Measurements from ENCODE around the gene CELF2.

The CELF2 gene

GRCh38 chr10:11284291-11285085, 266.8 kb downstream of the CELF2 start:
- no peaks in the 10 kb centered on the region for H3K27me3 ChIP-seq (ENCODE audit: insufficient read depth, low read length)
- H3K9ac ChIP-seq (ENCODE audit: low read depth, low read length), result no peak overlapping the region
- WGBS, result 96% methylated on average over 6 of the region's 7 CpGs
- no peak overlapping the region for H3K4me3 ChIP-seq (ENCODE audit: low read length)
- H3K27ac ChIP-seq (ENCODE audit: low read depth, low read length), result no peak overlapping the region
- H3K4me1 ChIP-seq (ENCODE audit: insufficient read depth, low read length), result no peaks in the 10 kb centered on the region
- H3K36me3 ChIP-seq (ENCODE audit: insufficient read depth, low read length), result peaks cover 5% of the 10 kb centered on the region; the same call in 1 of the 2 replicates
- H3K9me3 ChIP-seq (ENCODE audit: insufficient read depth, low read depth, low read length), result no peaks in the 10 kb centered on the region

GRCh38 chr10:11285171-11285570, 267.5 kb downstream of the CELF2 start:
- Histone ChIP-seq H3K27me3 (ENCODE audit: insufficient read depth, low read length) (no peaks in the 10 kb centered on the region), H3K4me1 (ENCODE audit: insufficient read depth, low read length) (no peaks in the 10 kb centered on the region), H3K36me3 (ENCODE audit: insufficient read depth, low read length) (peaks cover 5% of the 10 kb centered on the region; the same call in 1 of the 2 replicates), H3K9ac (ENCODE audit: low read depth, low read length) (no peak overlapping the region), H3K4me3 (ENCODE audit: low read length) (no peak overlapping the region), H3K27ac (ENCODE audit: low read depth, low read length) (no peak overlapping the region), H3K9me3 (ENCODE audit: insufficient read depth, low read depth, low read length) (no peaks in the 10 kb centered on the region)
- WGBS, result 81% methylated on average over 4 of the region's 4 CpGs

- Histone ChIP-seq H3K27me3 (ENCODE audit: insufficient read depth, low read length) (no peaks in the 10 kb centered on the region), H3K4me3 (ENCODE audit: low read length) (no peak overlapping the region), H3K27ac (ENCODE audit: low read depth, low read length) (no peak overlapping the region), H3K9me3 (ENCODE audit: insufficient read depth, low read depth, low read length) (no peaks in the 10 kb centered on the region), H3K9ac (ENCODE audit: low read depth, low read length) (no peak overlapping the region), H3K4me1 (ENCODE audit: insufficient read depth, low read length) (no peaks in the 10 kb centered on the region), H3K36me3 (ENCODE audit: insufficient read depth, low read length) (peaks cover 5% of the 10 kb centered on the region; the same call in 1 of the 2 replicates)
- 96% methylated on average over 7 of the region's 7 CpGs for WGBS
Observed at GRCh38 chr10:11286261-11286852, 268.7 kb downstream of the CELF2 start.

GRCh38 chr10:11288302-11288701, 270.6 kb downstream of the CELF2 start:
- Histone ChIP-seq H3K36me3 (ENCODE audit: insufficient read depth, low read length) (peaks cover 5% of the 10 kb centered on the region), H3K4me1 (ENCODE audit: insufficient read depth, low read length) (no peaks in the 10 kb centered on the region), H3K27me3 (ENCODE audit: insufficient read depth, low read length) (no peaks in the 10 kb centered on the region), H3K27ac (ENCODE audit: low read depth, low read length) (no peak overlapping the region), H3K9ac (ENCODE audit: low read depth, low read length) (no peak overlapping the region), H3K9me3 (ENCODE audit: insufficient read depth, low read depth, low read length) (no peaks in the 10 kb centered on the region), H3K4me3 (ENCODE audit: low read length) (no peak overlapping the region)
- WGBS, result 95% methylated on average over 13 of the region's 13 CpGs

- Histone ChIP-seq H3K4me3 (ENCODE audit: low read length) (no peak overlapping the region), H3K9me3 (ENCODE audit: insufficient read depth, low read depth, low read length) (no peaks in the 10 kb centered on the region), H3K9ac (ENCODE audit: low read depth, low read length) (no peak overlapping the region), H3K27me3 (ENCODE audit: insufficient read depth, low read length) (no peaks in the 10 kb centered on the region), H3K4me1 (ENCODE audit: insufficient read depth, low read length) (no peaks in the 10 kb centered on the region), H3K36me3 (ENCODE audit: insufficient read depth, low read length) (peaks cover 5% of the 10 kb centered on the region), H3K27ac (ENCODE audit: low read depth, low read length) (no peak overlapping the region)
- 96% methylated on average over 24 of the region's 24 CpGs for WGBS
Observed at GRCh38 chr10:11290156-11290890, 272.7 kb downstream of the CELF2 start.

- H3K27me3 ChIP-seq (ENCODE audit: insufficient read depth, low read length), result no peaks in the 10 kb centered on the region
- WGBS, result 94% methylated on average over 13 of the region's 14 CpGs
- H3K27ac ChIP-seq (ENCODE audit: low read depth, low read length), result no peak overlapping the region
- no peaks in the 10 kb centered on the region for H3K4me1 ChIP-seq (ENCODE audit: insufficient read depth, low read length)
- no peak overlapping the region for H3K9ac ChIP-seq (ENCODE audit: low read depth, low read length)
- no peak overlapping the region for H3K4me3 ChIP-seq (ENCODE audit: low read length)
- H3K36me3 ChIP-seq (ENCODE audit: insufficient read depth, low read length), result peaks cover 5% of the 10 kb centered on the region
- H3K9me3 ChIP-seq (ENCODE audit: insufficient read depth, low read depth, low read length), result no peaks in the 10 kb centered on the region
Observed at GRCh38 chr10:11292576-11293302, 275.1 kb downstream of the CELF2 start.

GRCh38 chr10:11293332-11293731, 275.7 kb downstream of the CELF2 start:
- no peaks in the 10 kb centered on the region for H3K4me1 ChIP-seq (ENCODE audit: insufficient read depth, low read length)
- H3K4me3 ChIP-seq (ENCODE audit: low read length), result no peak overlapping the region
- peaks cover 5% of the 10 kb centered on the region for H3K36me3 ChIP-seq (ENCODE audit: insufficient read depth, low read length)
- no peaks in the 10 kb centered on the region for H3K9me3 ChIP-seq (ENCODE audit: insufficient read depth, low read depth, low read length)
- no peak overlapping the region for H3K9ac ChIP-seq (ENCODE audit: low read depth, low read length)
- 88% methylated on average over 6 of the region's 7 CpGs for WGBS
- no peak overlapping the region for H3K27ac ChIP-seq (ENCODE audit: low read depth, low read length)
- no peaks in the 10 kb centered on the region for H3K27me3 ChIP-seq (ENCODE audit: insufficient read depth, low read length)

- WGBS, result 92% methylated on average over 4 of the region's 6 CpGs
Observed at GRCh38 chr10:11294831-11295450, 277.3 kb downstream of the CELF2 start.

GRCh38 chr10:11295492-11295891, 277.8 kb downstream of the CELF2 start:
- Histone ChIP-seq H3K27ac (ENCODE audit: low read depth, low read length) (no peak overlapping the region), H3K9me3 (ENCODE audit: insufficient read depth, low read depth, low read length) (no peaks in the 10 kb centered on the region), H3K36me3 (ENCODE audit: insufficient read depth, low read length) (no peaks in the 10 kb centered on the region; the same call in 1 of the 2 replicates), H3K27me3 (ENCODE audit: insufficient read depth, low read length) (no peaks in the 10 kb centered on the region), H3K4me1 (ENCODE audit: insufficient read depth, low read length) (no peaks in the 10 kb centered on the region), H3K9ac (ENCODE audit: low read depth, low read length) (no peak overlapping the region), H3K4me3 (ENCODE audit: low read length) (no peak overlapping the region)
- 92% methylated on average over 3 of the region's 3 CpGs for WGBS

More at GRCh38 chr10:11294831-11295450, 277.3 kb downstream of the CELF2 start:
- Histone ChIP-seq H3K9me3 (ENCODE audit: insufficient read depth, low read depth, low read length) (no peaks in the 10 kb centered on the region), H3K27ac (ENCODE audit: low read depth, low read length) (no peak overlapping the region), H3K4me3 (ENCODE audit: low read length) (no peak overlapping the region), H3K9ac (ENCODE audit: low read depth, low read length) (no peak overlapping the region), H3K27me3 (ENCODE audit: insufficient read depth, low read length) (no peaks in the 10 kb centered on the region), H3K4me1 (ENCODE audit: insufficient read depth, low read length) (no peaks in the 10 kb centered on the region), H3K36me3 (ENCODE audit: insufficient read depth, low read length) (no peaks in the 10 kb centered on the region; the same call in 1 of the 2 replicates)

- no peak overlapping the region for H3K4me3 ChIP-seq (ENCODE audit: low read length)
- no peaks in the 10 kb centered on the region for H3K4me1 ChIP-seq (ENCODE audit: insufficient read depth, low read length)
- no peaks in the 10 kb centered on the region for H3K36me3 ChIP-seq (ENCODE audit: insufficient read depth, low read length)
- H3K9ac ChIP-seq (ENCODE audit: low read depth, low read length), result no peak overlapping the region
- no peak overlapping the region for H3K27ac ChIP-seq (ENCODE audit: low read depth, low read length)
- H3K27me3 ChIP-seq (ENCODE audit: insufficient read depth, low read length), result no peaks in the 10 kb centered on the region
- WGBS, result 94% methylated on average over 8 of the region's 8 CpGs
- no peaks in the 10 kb centered on the region for H3K9me3 ChIP-seq (ENCODE audit: insufficient read depth, low read depth, low read length)
Observed at GRCh38 chr10:11297136-11297535, 279.5 kb downstream of the CELF2 start.

All from HUES64 (cell line).